Neutrophil (primary cell): Measurements from ENCODE around the gene RBM44.

ENCODE experiments used
- H3K27ac ChIP-seq: fragments of 200-600 bp; sonication (generic); 2 replicates; pipeline ENCODE4 v1.5.1; 2016; ENCODE audit warnings: mild to moderate bottlenecking, moderate library complexity
- H3K27me3 ChIP-seq: fragments of 200-600 bp; sonication (generic); 2 replicates; pipeline ENCODE4 v1.6.0; 2016; ENCODE audit warnings: mild to moderate bottlenecking
- H3K36me3 ChIP-seq: fragments of 200-600 bp; sonication (generic); 2 replicates; pipeline ENCODE4 v1.5.1; 2017
- H3K4me1 ChIP-seq, 2 experiments: fragments of 200-600 bp in 1 of 2; sonication (generic) in 1 of 2; 1 replicate in 1 of 2; 2 replicates in 1 of 2; pipeline versions ENCODE4 v1.5.1 to v1.6.1; 2013 to 2016; ENCODE audit warnings: low read depth in 1 of 2, low read length in 1 of 2, mild to moderate bottlenecking in 1 of 2, moderate library complexity in 1 of 2; ENCODE audit not compliant: control insufficient read depth in 1 of 2, insufficient read depth in 1 of 2
- H3K4me3 ChIP-seq, 2 experiments: fragments of 200-600 bp in 1 of 2; sonication (generic) in 1 of 2; 1 replicate in 1 of 2; 2 replicates in 1 of 2; pipeline ENCODE4 v1.5.1; 2013 to 2016; ENCODE audit warnings: low read depth in 1 of 2, low read length in 1 of 2, mild to moderate bottlenecking in 1 of 2, moderate library complexity in 1 of 2
- H3K9me3 ChIP-seq: fragments of 200-600 bp; sonication (generic); 2 replicates; pipeline ENCODE4 v1.5.1; 2016
- CTCF ChIP-seq: fragments of 200-600 bp; sonication (generic); IDR thresholded peaks from 2 replicates; pipeline ENCODE4 v1.5.1; 2016; ENCODE audit warnings: antibody characterized with exemption

Gene RBM44

GRCh38 chr2:237820421-237820820 is 21.8 kb downstream of the RBM44 start:
- Histone ChIP-seq H3K36me3 (no peaks in the 10 kb centered on the region), H3K27me3 (no peaks in the 10 kb centered on the region), H3K4me3 (no peak overlapping the region), H3K27ac (no peak overlapping the region), H3K9me3 (no peaks in the 10 kb centered on the region), H3K4me1 (no peaks in the 10 kb centered on the region)
- no peak for TF ChIP-seq CTCF

GRCh38 chr2:237823544-237823943 is 25.0 kb downstream of the RBM44 start:
- Histone ChIP-seq H3K9me3 (no peaks in the 10 kb centered on the region), H3K27me3 (no peaks in the 10 kb centered on the region), H3K36me3 (no peaks in the 10 kb centered on the region), H3K4me3 (no peak overlapping the region), H3K27ac (no peak overlapping the region), H3K4me1 (no peaks in the 10 kb centered on the region)
- no peak for TF ChIP-seq CTCF

- Histone ChIP-seq H3K4me1 (no peaks in the 10 kb centered on the region), H3K36me3 (no peaks in the 10 kb centered on the region), H3K4me3 (no peak overlapping the region), H3K27ac (no peak overlapping the region), H3K27me3 (no peaks in the 10 kb centered on the region), H3K9me3 (no peaks in the 10 kb centered on the region)
- TF ChIP-seq CTCF = no peak
Measured at GRCh38 chr2:237824085-237824484, 25.5 kb downstream of the RBM44 start.

- H3K36me3 ChIP-seq = no peaks in the 10 kb centered on the region
- no peak overlapping the region for H3K4me3 ChIP-seq
- H3K27ac ChIP-seq = no peak overlapping the region
- H3K9me3 ChIP-seq = no peaks in the 10 kb centered on the region
- no peaks in the 10 kb centered on the region for H3K27me3 ChIP-seq
- no peaks in the 10 kb centered on the region for H3K4me1 ChIP-seq
- TF ChIP-seq CTCF = no peak
Measured at GRCh38 chr2:237827421-237827987, 28.9 kb downstream of the RBM44 start.

GRCh38 chr2:237830522-237830921 is 31.9 kb downstream of the RBM44 start:
- H3K9me3 ChIP-seq = no peaks in the 10 kb centered on the region
- TF ChIP-seq CTCF = no peak
- no peak overlapping the region for H3K27ac ChIP-seq
- H3K4me3 ChIP-seq = no peak overlapping the region
- no peaks in the 10 kb centered on the region for H3K36me3 ChIP-seq
- no peaks in the 10 kb centered on the region for H3K4me1 ChIP-seq
- no peaks in the 10 kb centered on the region for H3K27me3 ChIP-seq

GRCh38 chr2:237833546-237833945 is 35.0 kb downstream of the RBM44 start:
- Histone ChIP-seq H3K4me1 (no peaks in the 10 kb centered on the region), H3K4me3 (no peak overlapping the region), H3K9me3 (no peaks in the 10 kb centered on the region), H3K36me3 (no peaks in the 10 kb centered on the region), H3K27ac (no peak overlapping the region), H3K27me3 (no peaks in the 10 kb centered on the region)
- TF ChIP-seq CTCF = no peak
